ENCODE results near the gene KDM3B. TPM values are rescaled to one million over a fixed set of nuclear protein-coding genes. Genes with fewer than 3 reads are reported as not detected.

KDM3B gene
- total and polyA plus RNA-seq, 9 of the 15 experiments (the other 6 are each of a cell fraction or from before 2014, with no cell fraction given): 13.8 to 62.8 (median 41.9) TPM

- TF ChIP-seq ZNF143 (CRISPR knock-in tag; IDR thresholded peaks at IDR 0.05): peak; percentile 95
- peak; percentile 73 to 86; a peak in 3 of 4 replicates for TF ChIP-seq MNT (conservative IDR thresholded peaks at IDR 0.05)
- no peak for TF ChIP-seq SNRNP70 (optimal IDR thresholded peaks at IDR 0.05; ENCODE audit: low read depth, low read length)
- TF ChIP-seq ZFP1 (CRISPR knock-in tag; IDR thresholded peaks at IDR 0.05): no peak
- no peak for TF ChIP-seq USF2 (CRISPR knock-in tag; IDR thresholded peaks at IDR 0.05)
- peak; percentile 12; the same call in 1 of the 2 replicates for TF ChIP-seq CREB1 (IDR thresholded peaks at IDR 0.05)
- TF ChIP-seq CREB1 (CRISPR knock-in tag; IDR thresholded peaks at IDR 0.05): no peak; the same call in 1 of the 2 replicates
- no peak for TF ChIP-seq ZKSCAN8 (CRISPR knock-in tag; IDR thresholded peaks at IDR 0.05)
- TF ChIP-seq PPARD (CRISPR knock-in tag; IDR thresholded peaks at IDR 0.05): no peak
- no peak for TF ChIP-seq UBTF (IDR thresholded peaks at IDR 0.05; ENCODE audit: borderline replicate concordance in 1 of 2, low read depth in 2 of 2, low read length in 2 of 2)
- TF ChIP-seq ZNF592 (IDR thresholded peaks at IDR 0.05): no peak
- TF ChIP-seq EP400 (IDR thresholded peaks at IDR 0.05): peak; percentile 75
- TF ChIP-seq RBM15 (IDR thresholded peaks at IDR 0.05; ENCODE audit: insufficient read depth, low read length): no peak
- peak; percentile 93 for TF ChIP-seq ZNF511 (CRISPR knock-in tag; IDR thresholded peaks at IDR 0.05)
- no peak for TF ChIP-seq TEAD4 (IDR thresholded peaks at IDR 0.05; ENCODE audit: low read length)
- TF ChIP-seq TEAD4 (CRISPR knock-in tag; IDR thresholded peaks at IDR 0.05; ENCODE audit: borderline replicate concordance): no peak
- TF ChIP-seq ZNF551 (CRISPR knock-in tag; IDR thresholded peaks at IDR 0.05): no peak
Observed at GRCh38 chr5:138337685-138338410, 14.6 kb upstream of the KDM3B start, which contains the start of gene FAM53C (continued).
